ENCODE data around the gene SUCLG2.

The SUCLG2 gene

GRCh38 chr3:67437090-67437489 lies 217.3 kb downstream of the SUCLG2 start:
- DNase-seq: no peak

GRCh38 chr3:67433109-67433508 lies 221.3 kb downstream of the SUCLG2 start:
- no peak for DNase-seq

- no peak for DNase-seq
Observed at GRCh38 chr3:67431887-67432286, 222.5 kb downstream of the SUCLG2 start.

DNA sequence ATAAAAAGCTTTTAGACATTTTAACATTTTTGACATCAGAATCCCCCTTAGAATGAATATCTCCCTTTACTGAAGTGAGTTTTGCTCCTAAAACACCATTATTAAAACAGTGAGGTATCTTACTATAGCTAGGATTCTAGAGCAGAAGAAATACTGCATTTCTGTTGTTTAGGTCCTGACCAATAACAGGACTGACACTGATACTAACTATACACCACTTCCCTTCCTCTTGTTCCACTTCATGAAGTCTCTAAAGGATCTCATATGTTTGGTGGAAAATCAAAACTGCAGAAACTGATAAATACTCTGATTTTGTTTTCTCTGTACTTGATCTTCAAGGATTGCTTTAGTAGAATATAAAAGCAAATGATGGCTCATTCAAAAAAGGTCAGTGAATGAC lies 230.7 kb downstream of the SUCLG2 start:
- no peak for DNase-seq

DNA sequence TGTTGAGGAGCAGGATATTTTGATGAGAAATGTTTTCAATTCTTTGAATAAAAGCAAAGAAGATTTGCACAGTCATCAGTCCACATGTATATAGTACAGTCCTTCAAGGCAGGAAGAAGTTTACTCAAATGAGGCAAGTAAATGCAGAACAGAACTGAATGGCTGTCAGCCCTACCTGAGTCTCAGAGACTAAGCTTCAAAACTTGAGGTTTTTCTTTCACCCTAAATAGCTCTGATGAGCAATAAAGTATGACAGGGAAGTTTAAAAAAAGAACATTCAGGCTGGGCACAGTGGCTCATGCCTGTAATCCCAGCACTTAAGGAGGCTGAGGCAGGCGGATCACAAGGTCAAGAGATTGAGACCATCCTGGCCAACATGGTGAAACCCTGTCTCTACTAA lies 232.5 kb downstream of the SUCLG2 start:
- no peak for DNase-seq

GRCh38 chr3:67419779-67420178 lies 234.6 kb downstream of the SUCLG2 start:
- DNase-seq: no peak

- DNase-seq: no peak
Observed at GRCh38 chr3:67419218-67419529, 235.2 kb downstream of the SUCLG2 start.

GRCh38 chr3:67418426-67419217 lies 235.8 kb downstream of the SUCLG2 start:
- DNase-seq: no peak

DNA sequence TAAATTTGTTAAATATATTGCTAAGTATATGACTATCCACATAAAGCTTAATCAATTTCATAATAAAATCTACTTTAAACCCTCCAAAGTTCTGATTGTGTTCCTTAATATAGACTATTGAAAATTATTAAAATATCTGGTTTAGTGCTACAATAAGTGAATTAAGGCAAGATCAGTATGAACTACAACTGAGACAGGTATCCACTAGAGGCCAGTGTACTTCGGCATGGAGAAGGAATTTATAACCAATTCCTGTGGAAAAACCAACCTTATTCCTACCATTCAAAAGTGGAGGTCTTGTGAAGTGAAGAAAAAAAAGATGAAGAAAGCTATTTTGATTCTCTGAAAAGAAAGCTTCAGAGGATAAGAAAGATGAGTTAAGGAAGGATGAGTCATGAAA lies 237.7 kb downstream of the SUCLG2 start:
- no peak for DNase-seq

DNA sequence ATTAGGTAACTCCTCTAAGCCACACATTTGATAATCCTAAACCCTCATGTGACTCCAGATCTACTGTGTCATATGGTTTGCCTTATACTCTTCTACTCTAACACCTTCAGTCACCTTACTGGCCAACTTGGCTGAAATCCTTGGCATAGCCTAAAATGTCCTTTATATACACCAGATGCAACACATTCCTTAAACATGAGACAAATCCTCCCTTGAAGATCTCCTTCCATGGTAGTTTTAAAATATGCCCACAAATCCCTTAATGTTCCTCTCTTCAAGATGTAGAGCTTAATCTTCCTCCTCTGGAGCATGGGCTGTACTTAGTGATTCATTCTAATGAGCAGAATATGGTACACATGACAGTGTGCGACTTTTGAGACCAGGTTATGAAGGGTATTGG lies 238.9 kb downstream of the SUCLG2 start:
- DNase-seq: no peak

- no peak for DNase-seq
Observed at GRCh38 chr3:67414740-67415139, 239.7 kb downstream of the SUCLG2 start.

DNA sequence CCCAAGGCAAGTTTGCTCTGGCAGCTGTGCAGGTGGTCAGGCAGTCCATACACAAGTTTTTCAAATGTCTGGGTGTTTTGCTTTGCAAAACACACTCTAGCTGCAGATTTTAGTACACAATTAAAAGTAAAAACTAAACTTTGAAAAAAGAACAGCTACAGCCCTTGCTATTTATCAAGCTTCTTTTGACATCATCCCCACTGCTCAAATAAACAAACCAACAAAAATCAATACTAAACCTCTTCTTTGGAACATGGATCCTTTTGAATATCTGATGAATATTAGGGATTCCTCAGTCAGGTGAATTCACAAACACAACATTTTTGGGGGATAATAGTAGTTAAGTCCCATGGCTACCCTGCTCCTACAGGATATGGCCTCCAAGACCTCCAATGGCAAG lies 249.2 kb downstream of the SUCLG2 start:
- DNase-seq: no peak

DNA sequence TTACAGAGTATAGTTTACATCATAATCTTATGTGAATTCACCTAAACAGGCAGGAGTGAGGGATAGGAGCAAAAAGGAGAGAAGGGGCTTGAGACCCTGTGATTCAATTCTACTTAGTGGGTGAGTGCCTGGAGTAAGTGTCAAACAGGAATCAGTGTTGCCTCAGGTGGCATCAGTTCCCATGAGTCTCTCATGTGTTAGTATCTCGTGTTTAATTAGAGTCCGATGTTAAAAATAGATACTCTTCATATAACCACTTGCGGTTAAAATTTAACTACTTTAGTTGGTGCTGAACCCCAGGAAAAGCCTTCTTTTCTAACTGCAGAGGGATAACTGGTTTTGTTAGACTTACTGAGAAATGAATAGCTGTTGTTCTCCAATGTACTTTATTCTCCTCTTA lies 251.5 kb downstream of the SUCLG2 start:
- DNase-seq: no peak

DNA sequence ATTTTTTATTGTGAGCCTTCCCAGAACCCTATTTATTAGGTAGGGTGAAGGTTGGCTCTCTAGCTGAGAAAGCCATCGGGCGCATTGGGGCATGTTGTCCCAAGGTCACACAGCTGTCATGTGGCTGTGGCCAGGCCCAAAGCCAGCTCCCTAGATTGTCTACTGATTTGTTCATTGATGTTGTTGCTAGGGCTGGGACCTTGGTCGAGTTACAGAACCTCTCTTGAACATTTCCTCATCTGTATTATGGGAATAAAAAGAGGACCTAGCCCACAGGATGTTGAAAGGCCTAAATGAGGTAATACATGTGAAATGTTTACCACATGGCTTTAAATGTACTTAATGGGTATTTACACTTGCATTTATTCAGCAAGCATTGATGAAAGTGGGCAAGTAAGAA lies 252.5 kb downstream of the SUCLG2 start:
- no peak for DNase-seq

DNA sequence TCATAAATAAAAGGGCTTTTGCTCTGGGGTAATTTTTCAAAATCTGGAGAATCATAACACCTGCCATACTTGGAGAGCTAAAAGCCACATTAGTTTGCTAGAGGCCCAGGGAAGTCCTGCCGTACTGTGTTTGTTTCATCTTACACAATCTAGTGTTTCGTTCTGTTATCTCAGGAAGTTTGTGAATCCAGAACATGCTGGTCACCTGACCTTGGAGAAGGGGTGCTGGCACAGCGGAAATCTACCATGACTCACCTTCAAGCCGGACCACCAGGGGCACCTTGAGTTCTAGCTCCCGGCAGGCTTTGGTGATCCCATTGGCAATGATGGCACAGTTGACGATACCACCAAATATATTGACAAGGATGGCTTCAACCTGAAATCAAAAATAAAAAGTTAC lies 253.9 kb downstream of the SUCLG2 start:
- DNase-seq: no peak

DNA sequence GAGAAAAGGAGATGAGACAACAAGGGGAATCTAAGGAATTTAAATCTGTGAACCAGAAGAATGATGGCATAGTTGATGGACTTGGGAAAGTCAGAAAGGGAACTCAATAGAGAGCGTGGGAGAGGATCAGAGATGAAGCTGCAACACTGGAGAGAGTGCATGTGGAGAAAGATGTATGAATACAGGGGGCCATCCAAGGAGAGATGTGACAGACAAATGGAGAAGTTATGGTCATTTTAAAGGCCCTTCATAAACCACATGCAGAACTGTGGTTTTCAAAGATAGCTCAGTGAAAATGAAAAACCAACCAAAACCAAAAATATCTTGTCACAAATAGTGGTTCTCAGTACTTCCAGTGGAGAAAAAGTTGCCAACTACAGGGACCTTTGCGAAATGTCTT lies 265.2 kb downstream of the SUCLG2 start:
- DNase-seq: no peak

DNA sequence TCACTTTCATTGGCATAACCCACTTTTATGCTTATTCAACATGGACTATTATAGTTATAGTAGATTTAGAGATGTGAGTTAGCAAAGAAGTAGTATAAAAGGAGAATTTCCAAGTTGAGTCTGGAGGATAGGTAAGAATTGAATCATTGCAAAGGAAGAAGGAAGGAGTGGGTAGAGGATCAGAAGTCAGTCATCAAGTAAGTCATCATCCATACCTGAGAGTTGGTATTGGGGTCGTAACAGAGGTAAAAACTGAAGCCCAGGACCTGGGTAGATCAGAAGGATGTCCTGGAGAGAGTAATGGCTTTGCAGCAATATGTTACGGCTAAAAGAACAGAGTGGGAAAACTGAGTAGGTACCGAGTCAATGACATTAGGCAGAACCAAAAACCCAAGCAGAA lies 265.7 kb downstream of the SUCLG2 start:
- DNase-seq: no peak

- DNase-seq: no peak
Observed at GRCh38 chr3:67386451-67386850, 268.0 kb downstream of the SUCLG2 start.

DNA sequence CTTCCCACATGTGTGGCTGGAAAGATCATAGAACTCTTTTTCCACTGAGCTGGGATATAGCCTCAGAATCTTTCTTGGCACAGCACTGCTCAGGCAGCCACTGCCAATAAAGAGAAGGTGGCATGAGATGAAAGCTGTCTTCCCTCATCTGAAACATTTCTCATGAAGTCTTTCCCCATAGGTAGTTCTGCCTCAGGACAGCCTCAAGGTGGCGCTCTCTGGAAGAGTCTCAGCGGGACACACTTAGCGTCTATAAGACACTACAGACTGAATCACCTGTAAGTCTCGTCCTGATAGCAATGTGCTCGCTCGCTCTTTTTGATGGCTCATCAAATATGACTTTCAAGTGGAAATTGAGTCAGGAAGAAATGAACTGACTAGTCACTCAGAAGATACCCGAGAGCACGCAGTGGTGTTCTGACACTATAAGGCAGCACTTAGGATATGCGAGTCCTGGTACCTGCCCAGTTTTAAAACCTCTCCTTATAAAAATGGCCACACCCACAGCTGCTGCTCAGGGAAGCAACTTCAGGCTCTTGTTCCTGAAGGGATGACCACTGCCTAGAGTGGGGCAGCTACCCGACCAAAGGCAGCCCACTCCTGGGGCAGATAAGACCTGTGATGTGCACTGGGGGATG lies 269.5 kb downstream of the SUCLG2 start:
- DNase-seq: no peak

GRCh38 chr3:67384016-67384415 lies 270.4 kb downstream of the SUCLG2 start:
- no peak for DNase-seq

DNA sequence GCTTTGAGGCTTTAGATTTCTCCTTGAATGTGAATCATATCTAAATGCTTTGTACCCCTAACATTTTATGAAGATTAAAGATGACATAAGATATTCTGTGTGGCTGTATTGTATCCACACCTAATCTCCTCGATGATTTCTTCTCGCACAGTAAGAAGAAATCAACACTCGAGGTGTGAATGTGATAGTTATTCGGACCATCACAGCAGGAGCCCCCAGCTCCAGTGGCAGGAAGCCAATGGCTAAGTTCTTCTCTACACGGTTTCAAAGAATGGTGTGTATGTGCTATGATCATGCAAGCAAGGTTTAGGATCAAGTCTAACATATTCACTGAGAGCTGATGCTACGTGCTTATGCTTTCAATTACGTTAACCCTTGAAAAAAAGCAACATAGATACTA lies 271.0 kb downstream of the SUCLG2 start:
- DNase-seq: no peak

GRCh38 chr3:67382536-67382935 lies 271.9 kb downstream of the SUCLG2 start:
- DNase-seq: no peak

- DNase-seq: no peak
Observed at GRCh38 chr3:67381667-67382272, 272.6 kb downstream of the SUCLG2 start.

DNA sequence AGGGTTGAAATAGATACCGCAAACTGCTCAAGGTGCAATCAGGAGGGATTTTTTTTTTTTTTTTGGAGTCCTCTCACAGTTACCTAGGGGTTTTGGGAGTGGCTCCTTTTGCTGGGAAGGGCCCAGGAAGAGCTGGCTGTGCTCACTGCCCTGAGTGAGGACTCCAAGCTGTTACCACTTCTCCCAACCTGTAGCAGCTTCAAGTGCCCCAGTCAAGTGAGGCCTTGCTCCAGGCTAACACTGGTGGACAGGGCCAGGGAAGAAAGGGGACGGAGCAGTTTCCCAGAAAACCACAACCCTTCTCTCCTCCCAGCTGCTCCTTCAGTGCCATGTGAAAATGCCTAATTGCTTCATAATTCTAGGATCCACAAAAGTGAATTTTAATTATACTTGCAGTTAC lies 274.3 kb downstream of the SUCLG2 start:
- no peak for DNase-seq

GRCh38 chr3:67377299-67377698 lies 277.1 kb downstream of the SUCLG2 start:
- no peak for DNase-seq
